HCT116 (cell line): ENCODE data around the gene MAML2. TPM values are rescaled to one million over a fixed set of nuclear protein-coding genes. Genes with fewer than 3 reads are reported as not detected.

ENCODE experiments used
- ATAC-seq: fragments of 200-7000 bp; cut with Tn5 transposase; 2 replicates; pipeline ENCODE4 v1.9.1; 2020; ENCODE audit warnings: mild to moderate bottlenecking, moderate library complexity
- BruUV-seq: library from RNA; stranded (reverse); fragments of 400-500 nt; replicated peaks from 2 replicates; lab custom pipeline; 2021; lab: Mats Ljungman, UMichigan
- CTCF ChIA-PET: fragments of 300-600 bp; sonication (Branson Sonifier 250); formaldehyde crosslinking; loops from one replicate; lab custom pipeline; 2021; ENCODE audit warnings: antibody characterized with exemption; lab: Charles Lee
- POLR2A ChIA-PET: fragments of 300-600, 350-600 bp; sonication (Branson Sonifier 250); formaldehyde crosslinking; loops from one replicate; lab custom pipeline; 2021; ENCODE audit warnings: antibody characterized with exemption; lab: Charles Lee
- RAD21 ChIA-PET, 2 experiments: fragments of 300-600 bp; sonication (Branson Sonifier 250); formaldehyde crosslinking; loops; one replicate each; lab custom pipeline; 2023; ENCODE audit warnings: low total read pairs in 2 of 2; ENCODE audit not compliant: uncharacterized antibody in 2 of 2, unreplicated experiment in 2 of 2, low non-redundant PET in 1 of 2; lab: Charles Lee
- DNase-seq: peaks from one replicate; pipeline ENCODE4 v3.0.0-alpha.2; 2010; ENCODE audit warnings: low read depth, low spot score
- H2AFZ ChIP-seq: fragments of 200-600 bp; shearing (Covaris generic), sonication (generic); 2 replicates; pipeline ENCODE4 v1.6.1; 2017; ENCODE audit warnings: low read depth, mixed run types, mixed read lengths, antibody characterized with exemption, low read length; ENCODE audit not compliant: poor library complexity, severe bottlenecking
- H3K27ac ChIP-seq: 2 replicates; pipeline ENCODE4 v1.5.1; 2012; ENCODE audit warnings: low read depth, low read length
- H3K27me3 ChIP-seq: fragments of 200-600 bp; sonication (generic); 2 replicates; pipeline ENCODE4 v1.6.1; 2016; ENCODE audit warnings: mixed run types, low read length, mixed read lengths; ENCODE audit not compliant: insufficient read depth
- H3K36me3 ChIP-seq, 2 experiments: fragments of 200-500 bp in 1 of 2; fragments of 200-600 bp in 1 of 2; sonication (Bioruptor generic) in 1 of 2; sonication (generic) in 1 of 2; 2 replicates each; pipeline versions ENCODE4 v1.5.1 to v1.6.1; 2014 to 2016; ENCODE audit warnings: low read length in 2 of 2, inconsistent platforms in 1 of 2, mixed read lengths in 1 of 2, mixed run types in 1 of 2; ENCODE audit not compliant: insufficient read depth in 2 of 2, control insufficient read depth in 1 of 2
- H3K4me1 ChIP-seq, 2 experiments: fragments of 200-600 bp in 1 of 2; sonication (generic) in 1 of 2; 2 replicates each; pipeline versions ENCODE4 v1.5.1 to v1.6.1; 2012 to 2017; ENCODE audit warnings: low read length in 2 of 2, inconsistent platforms in 1 of 2, mild to moderate bottlenecking in 1 of 2, mixed read lengths in 1 of 2, mixed run types in 1 of 2, moderate library complexity in 1 of 2; ENCODE audit not compliant: insufficient read depth in 2 of 2, control insufficient read depth in 1 of 2
- H3K4me2 ChIP-seq: fragments of 200-600 bp; sonication (generic); 2 replicates; pipeline ENCODE4 v1.6.1; 2017; ENCODE audit warnings: mixed run types, low read length, mixed read lengths
- H3K4me3 ChIP-seq, 2 experiments: fragments of 200-600 bp in 1 of 2; sonication (generic) in 1 of 2; replicated peaks in 1 of 2; 2 replicates each; pipeline ENCODE4 v1.5.1; 2011 to 2016; ENCODE audit warnings: low read length in 2 of 2, control low read depth in 1 of 2, low read depth in 1 of 2, mild to moderate bottlenecking in 1 of 2, mixed read lengths in 1 of 2, mixed run types in 1 of 2
- H3K79me2 ChIP-seq: fragments of 200-600 bp; sonication (generic); 2 replicates; pipeline ENCODE4 v1.6.1; 2017; ENCODE audit warnings: mild to moderate bottlenecking, mixed run types, low read length, moderate library complexity, mixed read lengths; ENCODE audit not compliant: insufficient read depth
- H3K9ac ChIP-seq: fragments of 200-600 bp; sonication (generic); 2 replicates; pipeline ENCODE4 v1.6.1; 2016; ENCODE audit warnings: low read length, mixed read lengths
- H3K9me2 ChIP-seq: fragments of 200-600 bp; sonication (generic), shearing (Covaris generic); 2 replicates; pipeline ENCODE4 v1.6.1; 2017; ENCODE audit warnings: mixed run types, mild to moderate bottlenecking, moderate library complexity; ENCODE audit not compliant: insufficient read depth
- H3K9me3 ChIP-seq, 2 experiments: fragments of 200-500 bp in 1 of 2; fragments of 200-600 bp in 1 of 2; sonication (Bioruptor generic) in 1 of 2; sonication (generic) in 1 of 2; 2 replicates each; pipeline ENCODE4 v1.6.1; 2014 to 2017; ENCODE audit warnings: low read length in 2 of 2, mixed read lengths in 2 of 2, inconsistent platforms in 1 of 2, low read depth in 1 of 2, mild to moderate bottlenecking in 1 of 2, mixed run types in 1 of 2, moderate library complexity in 1 of 2; ENCODE audit not compliant: control insufficient read depth in 1 of 2, insufficient read depth in 1 of 2
- H4K20me1 ChIP-seq: fragments of 200-600 bp; sonication (generic), shearing (Covaris generic); 2 replicates; pipeline ENCODE4 v1.6.1; 2017; ENCODE audit warnings: mixed run types, mild to moderate bottlenecking, moderate library complexity; ENCODE audit not compliant: insufficient read depth
- ATF3 ChIP-seq: IDR thresholded peaks from 2 replicates; pipeline ENCODE4 v1.6.1; 2012
- CBX3 ChIP-seq: IDR thresholded peaks from 2 replicates; pipeline ENCODE4 v1.6.1; 2012; ENCODE audit warnings: low read depth
- CTCF ChIP-seq, 3 experiments: fragments of 200-600 bp in 1 of 3; sonication (generic) in 1 of 3; IDR thresholded peaks in 2 of 3; conservative IDR thresholded peaks in 1 of 3; 2 replicates each; pipeline ENCODE4 v1.5.1; 2012 to 2017; ENCODE audit warnings: low read depth in 2 of 3, low read length in 2 of 3, antibody characterized with exemption in 1 of 3, borderline replicate concordance in 1 of 3, control low read depth in 1 of 3, mild to moderate bottlenecking in 1 of 3, mixed read lengths in 1 of 3, mixed run types in 1 of 3, moderate library complexity in 1 of 3; ENCODE audit not compliant: insufficient read depth in 1 of 3
- EZH2 ChIP-seq: fragments of 200-600 bp; sonication (generic); IDR thresholded peaks from 2 replicates; pipeline ENCODE4 v1.6.1; 2017; ENCODE audit warnings: antibody characterized with exemption, mixed run types
- EZH2phosphoT487 ChIP-seq: fragments of 200-600 bp; IDR thresholded peaks from 2 replicates; pipeline ENCODE4 v1.6.1; 2018; ENCODE audit warnings: antibody characterized with exemption, borderline replicate concordance
- MAX ChIP-seq: IDR thresholded peaks from 2 replicates; pipeline ENCODE4 v1.6.1; 2012
- POLR2A ChIP-seq: IDR thresholded peaks from 2 replicates; pipeline ENCODE4 v1.7.0; 2011; ENCODE audit warnings: borderline replicate concordance; ENCODE audit not compliant: insufficient read depth, insufficient read length; ENCODE audit errors: extremely low read depth
- RAD21 ChIP-seq: IDR thresholded peaks from 2 replicates; pipeline ENCODE4 v1.6.1; 2012; ENCODE audit warnings: low read depth, mild to moderate bottlenecking
- SP1 ChIP-seq: IDR thresholded peaks from 2 replicates; pipeline ENCODE4 v1.6.1; 2012; ENCODE audit warnings: low read depth
- TCF7L2 ChIP-seq: IDR thresholded peaks from 2 replicates; pipeline ENCODE4 v1.7.0; 2011; ENCODE audit warnings: borderline replicate concordance, inconsistent platforms; ENCODE audit not compliant: insufficient read depth, insufficient read length; ENCODE audit errors: extremely low read depth
- ZBTB33 ChIP-seq: IDR thresholded peaks from 2 replicates; pipeline ENCODE4 v1.6.1; 2011; ENCODE audit warnings: mild to moderate bottlenecking, low read length, moderate library complexity; ENCODE audit not compliant: insufficient replicate concordance; ENCODE audit errors: extremely low read depth
- ZNF274 ChIP-seq: fragments of 200-500 bp; sonication (Bioruptor generic); IDR thresholded peaks from 2 replicates; pipeline ENCODE4 v1.6.1; 2014; ENCODE audit warnings: mild to moderate bottlenecking, low read depth, low read length, inconsistent platforms
- intact Hi-C: fragments of 100-400 bp; cut with micrococcal nuclease; formaldehyde crosslinking; loops from 2 replicates; pipeline ENCODE4 v1.10.0; 2022
- total RNA-seq: library from RNA; stranded (reverse); gene quantifications from one replicate; pipeline ENCODE4 v1.2.1, GENCODE V29; 2021; ENCODE audit not compliant: unreplicated experiment

MAML2 gene
- total RNA-seq, 1 experiment from 2014 or later: 2.6 TPM

- Histone ChIP-seq H4K20me1 (no peaks in the 10 kb centered on the region), H3K4me3 (no peak overlapping the region), H3K4me2 (no peak overlapping the region), H3K9me2 (no peaks in the 10 kb centered on the region), H3K36me3 (no peaks in the 10 kb centered on the region), H3K27ac (no peak overlapping the region), H3K4me1 (peaks cover 0 to 17% of the 10 kb centered on the region in 2 experiments; a peak in 1 of 4 replicates), H3K9me3 (no peaks in the 10 kb centered on the region), H3K9ac (no peak overlapping the region), H2AFZ (no peak overlapping the region), H3K79me2 (no peaks in the 10 kb centered on the region), H3K27me3 (no peaks in the 10 kb centered on the region)
- no peak for TF ChIP-seq ZBTB33
- no peak for TF ChIP-seq MAX
- no peak for TF ChIP-seq ATF3
- no peak for TF ChIP-seq CTCF (IDR thresholded peaks at IDR 0.05 in 2 of 3, conservative IDR thresholded peaks at IDR 0.05 in 1 of 3; ENCODE audit: borderline replicate concordance in 1 of 3, insufficient read depth in 1 of 3, low read depth in 2 of 3, low read length in 2 of 3)
- no peak for TF ChIP-seq EZH2phosphoT487
- TF ChIP-seq TCF7L2: no peak
- TF ChIP-seq RAD21: no peak
- TF ChIP-seq CBX3: no peak
- no peak for TF ChIP-seq ZNF274
- TF ChIP-seq EZH2: no peak
- TF ChIP-seq SP1: no peak
- TF ChIP-seq POLR2A: no peak
- ChIA-PET POLR2A (no interaction called here), RAD21 (interaction anchor here in 1 of 2 experiments (1.3 kb wide), 1 partner anchor 11 kb away, joined by 3 read pairs; the partner anchor contains the start of gene MAML2), CTCF (interaction anchor here (0.9 kb wide), 1 partner anchor 11 kb away, joined by 3 read pairs; the partner anchor contains the start of gene MAML2)
- ATAC-seq: no peak
- intact Hi-C loops: no loop called here
- DNase-seq: no peak
- no TSS peak for BruUV-seq
These were observed 11.3 kb downstream of the MAML2 start for GRCh38 chr11:96331699-96332116.
